Natural killer cell (primary cell): Measurements from ENCODE around the gene CAPN7. TPM values are rescaled to one million over a fixed set of nuclear protein-coding genes. Genes with fewer than 3 reads are reported as not detected.

Experiments used
- ATAC-seq, 3 donors: fragments of 150-1000 bp in 2 of 3; fragments of 200-7000 bp in 1 of 3; cut with Tn5 transposase; 1 replicate in 1 of 3; 2 replicates in 2 of 3; pipeline ENCODE4 v1.10.0; 2021; ENCODE audit warnings: mild to moderate bottlenecking in 2 of 3, moderate library complexity in 2 of 3
- DNase-seq, 2 donors: peaks; one replicate each; pipeline versions ENCODE4 v3.0.0 to v3.0.0-alpha.2; 2013 to 2021; ENCODE audit warnings: mixed read lengths in 1 of 2
- H3K27ac ChIP-seq: one replicate; pipeline ENCODE4 v1.5.1; 2013; ENCODE audit warnings: mild to moderate bottlenecking, low read length
- H3K27me3 ChIP-seq: one replicate; pipeline ENCODE4 v1.6.1; 2013; ENCODE audit warnings: low read length; ENCODE audit not compliant: control insufficient read depth, insufficient read depth
- H3K36me3 ChIP-seq: one replicate; pipeline ENCODE4 v1.6.1; 2013; ENCODE audit warnings: low read length; ENCODE audit not compliant: control insufficient read depth, insufficient read depth
- H3K4me1 ChIP-seq: one replicate; pipeline ENCODE4 v1.6.1; 2013; ENCODE audit warnings: low read length; ENCODE audit not compliant: control insufficient read depth, insufficient read depth
- H3K4me3 ChIP-seq: one replicate; pipeline ENCODE4 v1.5.1; 2013; ENCODE audit warnings: low read length
- H3K9me3 ChIP-seq: one replicate; pipeline ENCODE4 v1.6.1; 2013; ENCODE audit warnings: low read length; ENCODE audit not compliant: control insufficient read depth, insufficient read depth
- H3K27ac Mint-ChIP-seq, 2 donors: one replicate each; pipeline ENCODE4 v1.8.0; 2022; ENCODE audit warnings: mild to moderate bottlenecking in 2 of 2, mixed read lengths in 2 of 2, moderate library complexity in 1 of 2
- H3K27me3 Mint-ChIP-seq, 2 donors: one replicate each; pipeline ENCODE4 v1.8.0; 2022; ENCODE audit warnings: low read depth in 2 of 2, mixed read lengths in 2 of 2
- H3K36me3 Mint-ChIP-seq: one replicate; pipeline ENCODE4 v1.8.0; 2022; ENCODE audit warnings: mixed read lengths
- H3K4me1 Mint-ChIP-seq, 2 donors: one replicate each; pipeline ENCODE4 v1.8.0; 2022; ENCODE audit warnings: mixed read lengths in 2 of 2
- H3K4me3 Mint-ChIP-seq: one replicate; pipeline ENCODE4 v1.8.0; 2022; ENCODE audit warnings: mild to moderate bottlenecking, moderate library complexity, mixed read lengths
- H3K9me3 Mint-ChIP-seq, 2 donors: one replicate each; pipeline ENCODE4 v1.8.0; 2022; ENCODE audit warnings: mixed read lengths in 2 of 2
- CTCF ChIP-seq: fragments of 200-600 bp; IDR thresholded peaks from one replicate; pipeline ENCODE4 v1.8.0; 2022; ENCODE audit warnings: antibody characterized with exemption
- WGBS: methylation state at CpG from one replicate; pipeline ENCODE4 v1.1.7; 2013; ENCODE audit warnings: missing lambda C conversion rate; ENCODE audit not compliant: insufficient coverage; 5-methylcytosine and 5-hydroxymethylcytosine counted together
- intact Hi-C: fragments of 100-400 bp; cut with micrococcal nuclease; formaldehyde crosslinking; loops from one replicate; pipeline ENCODE4 v1.14.2; 2022
- total RNA-seq, 4 donors: library from RNA; stranded (reverse); fragments of 120-200 nt in 1 of 4; gene quantifications; one replicate each; pipeline versions ENCODE4 v1.2.3 to v1.2.4, GENCODE V29; 2013 to 2022

Gene CAPN7
- total RNA-seq, 3 donors from 2014 or later (not counting 1 experiment from before 2014, with no cell fraction given): 35.3 to 59.9 (median 52.8) TPM

- DNase-seq: no peak
- no peaks in the 10 kb centered on the region for H3K9me3 ChIP-seq
- Mint-ChIP-seq H3K27me3 (no peaks in the 10 kb centered on the region), H3K36me3 (no peaks in the 10 kb centered on the region), H3K9me3 (no peaks in the 10 kb centered on the region), H3K4me1 (peaks cover 88 to 97% of the 10 kb centered on the region in 2 donors), H3K27ac (peak overlapping the region; percentile 87 to 97), H3K4me3 (peak overlapping the region; percentile 73)
- ATAC-seq: no peak
- peaks cover 18% of the 10 kb centered on the region for H3K36me3 ChIP-seq
- no peak for TF ChIP-seq CTCF
- H3K27ac ChIP-seq: peak overlapping the region; percentile 80
- WGBS: 67% methylated on average over 3 of the region's 3 CpGs
- no peaks in the 10 kb centered on the region for H3K27me3 ChIP-seq
- intact Hi-C loops: no loop called here
- peaks cover 91% of the 10 kb centered on the region for H3K4me1 ChIP-seq
- H3K4me3 ChIP-seq: no peak overlapping the region
Measured at GRCh38 chr3:15290736-15291135, 84.7 kb downstream of the CAPN7 start.

DNA sequence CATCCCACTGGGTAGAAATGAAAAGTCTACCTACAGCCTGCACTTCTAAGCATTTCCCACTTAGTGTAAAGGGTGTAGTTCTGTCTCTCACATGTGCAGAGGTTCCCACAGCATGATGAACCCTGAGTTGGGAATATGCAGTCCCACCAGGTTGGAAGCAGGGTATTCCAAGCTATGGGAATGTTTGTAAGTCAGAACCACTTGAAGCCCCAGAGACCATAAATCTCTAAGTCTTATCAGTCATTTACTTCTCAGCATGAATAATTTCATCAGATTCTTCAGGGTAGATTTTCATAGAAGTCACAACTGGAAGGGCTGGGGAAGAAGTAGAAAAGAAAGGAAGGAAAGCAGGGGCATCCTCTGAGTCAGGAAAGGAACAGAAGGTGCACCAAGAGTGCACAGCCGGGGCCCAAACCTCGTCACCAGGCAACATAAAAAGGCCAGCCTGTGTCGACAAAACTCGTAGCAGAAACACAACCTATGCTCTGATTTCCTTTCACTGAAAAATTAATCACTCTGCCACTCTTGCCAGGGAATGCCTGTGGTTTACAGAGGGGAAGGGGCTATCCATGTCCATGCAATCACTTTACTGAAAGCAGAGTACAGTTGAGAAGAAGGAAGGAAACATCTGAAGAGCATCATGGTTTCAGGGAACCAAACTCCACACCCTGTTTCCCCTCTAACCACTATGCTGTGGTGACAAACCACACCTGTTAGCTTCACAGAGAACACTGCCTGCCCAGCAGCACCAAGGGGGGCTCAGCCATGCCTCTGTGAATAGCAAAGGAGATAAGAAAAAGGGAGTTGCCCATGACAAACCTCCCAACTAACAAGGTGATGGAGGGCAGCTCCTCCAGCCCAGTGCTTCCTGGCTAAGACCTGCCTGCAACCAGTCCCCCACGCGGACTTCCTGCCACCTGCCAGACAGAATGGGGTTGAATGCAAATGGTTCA is 85.8 kb downstream of the CAPN7 start:
- intact Hi-C loops: loop anchor here (1.0 to 2.0 kb wide), 3 partner anchors 17 to 193 kb away; partner anchors contain the start of gene RBSN
- no peaks in the 10 kb centered on the region for H3K27me3 ChIP-seq
- TF ChIP-seq CTCF: no peak
- H3K9me3 ChIP-seq: no peaks in the 10 kb centered on the region
- H3K36me3 Mint-ChIP-seq: no peaks in the 10 kb centered on the region
- H3K4me1 ChIP-seq: peaks cover 92% of the 10 kb centered on the region
- no peaks in the 10 kb centered on the region for H3K9me3 Mint-ChIP-seq
- peaks cover 10% of the 10 kb centered on the region for H3K36me3 ChIP-seq
- peaks cover 88 to 97% of the 10 kb centered on the region in 2 donors for H3K4me1 Mint-ChIP-seq
- H3K4me3 ChIP-seq: peak overlapping the region; percentile 2
- DNase-seq (peak; percentile 67 to 89), ATAC-seq (peak; percentile 67 to 88 (median 85))
- peak overlapping the region; percentile 80 for H3K27ac ChIP-seq
- peak overlapping the region; percentile 87 to 97 for H3K27ac Mint-ChIP-seq
- WGBS: 0% methylated on average over 6 of the region's 6 CpGs
- H3K4me3 Mint-ChIP-seq: peak overlapping the region; percentile 84
- H3K27me3 Mint-ChIP-seq: no peaks in the 10 kb centered on the region

GRCh38 chr3:15292765-15293522 is 86.9 kb downstream of the CAPN7 start:
- 57% methylated on average over 13 of the region's 13 CpGs for WGBS
- H3K36me3 Mint-ChIP-seq: no peaks in the 10 kb centered on the region
- H3K9me3 Mint-ChIP-seq: no peaks in the 10 kb centered on the region
- H3K4me3 Mint-ChIP-seq: peak overlapping the region; percentile 84
- no peak for TF ChIP-seq CTCF
- peak overlapping the region; percentile 80 for H3K27ac ChIP-seq
- H3K36me3 ChIP-seq: peaks cover 1% of the 10 kb centered on the region
- no peaks in the 10 kb centered on the region for H3K27me3 Mint-ChIP-seq
- peak in 1 of 2 donors; percentile 55 for DNase-seq
- no peaks in the 10 kb centered on the region for H3K27me3 ChIP-seq
- peaks cover 89 to 95% of the 10 kb centered on the region in 2 donors for H3K4me1 Mint-ChIP-seq
- intact Hi-C loops: loop anchor here (1.0 to 2.0 kb wide), 3 partner anchors 18 to 194 kb away; partner anchors contain the start of gene RBSN
- peaks cover 93% of the 10 kb centered on the region for H3K4me1 ChIP-seq
- H3K4me3 ChIP-seq: no peak overlapping the region
- peak overlapping the region; percentile 87 to 97 for H3K27ac Mint-ChIP-seq
- no peaks in the 10 kb centered on the region for H3K9me3 ChIP-seq
- no peak for ATAC-seq
